Measurements from ENCODE around the gene TAGLN. TPM values are rescaled to one million over a fixed set of nuclear protein-coding genes. Genes with fewer than 3 reads are reported as not detected.
A peak's percentile ranks its signal among the peaks of the same experiment; 100 is the strongest.
"Not testable (repeated sequence)": the region's sequence is repeated elsewhere in the genome, so short reads cannot be mapped to it uniquely, and the experiment has no call there.

Gene TAGLN
- total RNA-seq, 1 donor: 3,614 TPM

DNA sequence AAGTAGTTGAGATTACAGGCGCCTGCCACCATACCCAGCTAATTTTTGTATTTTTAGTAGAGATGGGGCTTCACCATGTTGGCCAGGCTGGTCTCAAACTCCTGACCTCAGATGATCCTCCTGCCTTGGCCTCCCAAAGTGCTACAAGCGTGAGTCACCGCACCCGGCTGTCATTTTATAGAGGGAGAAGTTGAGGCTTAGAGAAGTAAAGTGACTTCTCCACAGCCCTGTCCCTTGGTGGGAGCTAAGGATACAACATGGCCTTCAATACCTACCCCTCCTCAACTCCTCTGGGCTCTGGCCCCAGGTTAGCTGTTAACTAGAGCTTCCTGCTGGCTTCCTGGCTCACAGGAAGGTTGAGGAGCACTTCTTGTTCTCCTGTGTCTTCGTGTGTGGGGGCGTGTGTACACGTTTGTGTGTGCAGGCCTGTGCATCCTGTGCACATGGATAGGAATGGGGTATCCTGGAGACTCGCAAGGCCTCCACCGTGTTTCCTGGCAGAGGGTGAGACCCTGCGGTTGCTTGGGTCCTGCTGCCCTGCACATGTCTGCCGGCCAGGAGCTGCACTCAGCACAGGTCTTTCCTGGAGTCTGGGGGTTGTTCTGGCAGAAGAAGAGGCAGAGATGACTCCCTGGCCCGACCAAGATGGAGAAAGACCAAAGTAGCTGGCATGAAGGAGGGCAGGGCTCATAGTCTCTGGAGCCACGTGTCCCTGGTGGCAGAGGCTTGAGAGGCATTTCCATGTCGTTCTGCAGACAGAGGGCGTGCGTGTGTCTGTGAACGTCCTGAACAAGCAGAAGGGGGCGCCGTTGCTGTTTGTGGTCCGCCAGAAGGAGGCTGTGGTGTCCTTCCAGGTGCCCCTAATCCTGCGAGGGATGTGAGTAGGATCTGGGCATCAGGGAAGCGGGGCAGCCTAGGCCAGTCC is 18.2 kb upstream of the TAGLN start:
- Histone ChIP-seq H3K27ac (ENCODE audit: low read depth, low read length) (peak overlapping the region; percentile 72), H2AFZ (ENCODE audit: low read length) (no peak overlapping the region), H3K79me2 (ENCODE audit: insufficient read depth, low read length) (peaks cover 10% of the 10 kb centered on the region), H3K4me3 (ENCODE audit: insufficient read depth, low read length) (peak overlapping the region; percentile 1), H3K4me2 (ENCODE audit: insufficient read depth, low read length) (peak overlapping the region; percentile 87), H3K4me1 (ENCODE audit: insufficient read depth, low read length) (peaks cover 27% of the 10 kb centered on the region), H4K20me1 (ENCODE audit: insufficient read depth, low read length) (no peaks in the 10 kb centered on the region), H3K36me3 (ENCODE audit: insufficient read depth, low read length) (peaks cover 33% of the 10 kb centered on the region), H3K27me3 (ENCODE audit: insufficient read depth, low read length) (no peaks in the 10 kb centered on the region), H3K9me3 (ENCODE audit: low read depth, low read length) (no peaks in the 10 kb centered on the region)
- TF ChIP-seq, protein P1, sequence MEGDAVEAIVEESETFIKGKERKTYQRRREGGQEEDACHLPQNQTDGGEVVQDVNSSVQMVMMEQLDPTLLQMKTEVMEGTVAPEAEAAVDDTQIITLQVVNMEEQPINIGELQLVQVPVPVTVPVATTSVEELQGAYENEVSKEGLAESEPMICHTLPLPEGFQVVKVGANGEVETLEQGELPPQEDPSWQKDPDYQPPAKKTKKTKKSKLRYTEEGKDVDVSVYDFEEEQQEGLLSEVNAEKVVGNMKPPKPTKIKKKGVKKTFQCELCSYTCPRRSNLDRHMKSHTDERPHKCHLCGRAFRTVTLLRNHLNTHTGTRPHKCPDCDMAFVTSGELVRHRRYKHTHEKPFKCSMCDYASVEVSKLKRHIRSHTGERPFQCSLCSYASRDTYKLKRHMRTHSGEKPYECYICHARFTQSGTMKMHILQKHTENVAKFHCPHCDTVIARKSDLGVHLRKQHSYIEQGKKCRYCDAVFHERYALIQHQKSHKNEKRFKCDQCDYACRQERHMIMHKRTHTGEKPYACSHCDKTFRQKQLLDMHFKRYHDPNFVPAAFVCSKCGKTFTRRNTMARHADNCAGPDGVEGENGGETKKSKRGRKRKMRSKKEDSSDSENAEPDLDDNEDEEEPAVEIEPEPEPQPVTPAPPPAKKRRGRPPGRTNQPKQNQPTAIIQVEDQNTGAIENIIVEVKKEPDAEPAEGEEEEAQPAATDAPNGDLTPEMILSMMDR (IDR thresholded peaks at IDR 0.05; ENCODE audit: extremely low read depth, low read depth, low read length): peak; percentile 68
- DNase-seq (ENCODE audit: insufficient read length, low spot score, missing footprints): peak; percentile 94

DNA sequence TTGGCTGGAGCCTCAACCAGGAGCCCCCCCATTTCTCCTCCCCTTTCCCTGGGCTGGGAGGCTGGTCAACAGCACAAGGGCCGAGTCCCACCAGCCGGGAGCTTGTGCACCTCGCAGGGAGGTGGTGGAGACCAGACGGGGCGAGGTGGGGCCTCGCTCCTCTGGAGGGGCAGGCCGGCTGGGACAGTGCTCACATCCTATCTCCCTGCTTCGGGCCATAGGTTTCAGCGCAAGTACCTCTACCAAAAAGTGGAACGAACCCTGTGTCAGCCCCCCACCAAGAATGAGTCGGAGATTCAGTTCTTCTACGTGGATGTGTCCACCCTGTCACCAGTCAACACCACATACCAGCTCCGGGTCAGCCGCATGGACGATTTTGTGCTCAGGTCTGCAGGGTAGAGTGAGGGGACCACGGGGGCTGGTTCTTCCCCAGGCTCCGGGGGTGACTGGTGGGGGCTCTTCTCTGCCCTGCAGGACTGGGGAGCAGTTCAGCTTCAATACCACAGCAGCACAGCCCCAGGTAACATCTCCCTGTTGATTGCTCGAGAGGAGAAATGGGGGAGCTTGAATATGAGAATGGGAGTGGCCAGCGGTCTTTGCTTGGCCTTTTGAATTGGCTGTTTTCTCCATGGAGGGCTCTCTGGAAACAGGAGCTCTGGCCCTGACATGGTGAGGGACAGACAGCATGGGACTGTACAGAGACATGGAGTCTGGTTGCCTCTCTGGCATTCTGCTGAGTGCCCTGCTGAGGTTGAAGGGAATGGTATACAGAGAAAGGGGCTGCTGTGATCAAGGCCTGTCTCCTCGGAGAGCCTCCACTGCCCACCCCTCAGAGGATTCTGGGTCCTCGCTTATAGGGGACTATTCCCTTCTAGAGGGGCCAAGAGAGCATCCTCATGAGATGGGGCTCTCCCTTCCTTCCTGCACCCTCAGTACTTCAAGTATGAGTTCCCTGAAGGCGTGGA is 17.3 kb upstream of the TAGLN start:
- peaks cover 37% of the 10 kb centered on the region for H3K36me3 ChIP-seq (ENCODE audit: insufficient read depth, low read length)
- no peaks in the 10 kb centered on the region for H3K9me3 ChIP-seq (ENCODE audit: low read depth, low read length)
- no peaks in the 10 kb centered on the region for H3K27me3 ChIP-seq (ENCODE audit: insufficient read depth, low read length)
- no peak overlapping the region for H3K4me2 ChIP-seq (ENCODE audit: insufficient read depth, low read length)
- H4K20me1 ChIP-seq (ENCODE audit: insufficient read depth, low read length): no peaks in the 10 kb centered on the region
- H3K4me3 ChIP-seq (ENCODE audit: insufficient read depth, low read length): no peak overlapping the region
- peaks cover 27% of the 10 kb centered on the region for H3K4me1 ChIP-seq (ENCODE audit: insufficient read depth, low read length)
- DNase-seq (ENCODE audit: insufficient read length, low spot score, missing footprints): peak; percentile 81
- TF ChIP-seq, protein P1 (IDR thresholded peaks at IDR 0.05; ENCODE audit: extremely low read depth, low read depth, low read length): no peak
- no peak overlapping the region for H3K27ac ChIP-seq (ENCODE audit: low read depth, low read length)
- H3K79me2 ChIP-seq (ENCODE audit: insufficient read depth, low read length): peaks cover 10% of the 10 kb centered on the region
- no peak overlapping the region for H2AFZ ChIP-seq (ENCODE audit: low read length)

DNA sequence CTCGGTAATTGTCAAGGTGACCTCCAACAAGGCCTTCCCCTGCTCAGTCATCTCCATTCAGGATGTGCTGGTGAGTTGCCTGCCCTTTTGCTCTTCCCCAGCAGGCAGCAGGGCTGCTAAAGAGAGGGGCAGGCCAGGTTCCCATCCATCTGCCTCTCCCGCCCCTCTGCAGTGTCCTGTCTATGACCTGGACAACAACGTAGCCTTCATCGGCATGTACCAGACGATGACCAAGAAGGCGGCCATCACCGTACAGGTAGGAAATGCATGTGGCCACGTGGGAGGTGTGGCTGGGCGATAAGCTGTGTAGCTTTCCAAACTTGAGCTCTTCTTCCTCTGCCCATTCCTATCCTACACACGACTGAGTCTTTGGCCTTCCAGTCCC is 16.6 kb upstream of the TAGLN start:
- H3K4me2 ChIP-seq (ENCODE audit: insufficient read depth, low read length): no peak overlapping the region
- no peaks in the 10 kb centered on the region for H3K9me3 ChIP-seq (ENCODE audit: low read depth, low read length)
- H3K36me3 ChIP-seq (ENCODE audit: insufficient read depth, low read length): peaks cover 38% of the 10 kb centered on the region
- H4K20me1 ChIP-seq (ENCODE audit: insufficient read depth, low read length): no peaks in the 10 kb centered on the region
- H2AFZ ChIP-seq (ENCODE audit: low read length): no peak overlapping the region
- no peaks in the 10 kb centered on the region for H3K27me3 ChIP-seq (ENCODE audit: insufficient read depth, low read length)
- no peak overlapping the region for H3K27ac ChIP-seq (ENCODE audit: low read depth, low read length)
- peak; percentile 47 for DNase-seq (ENCODE audit: insufficient read length, low spot score, missing footprints)
- peaks cover 10% of the 10 kb centered on the region for H3K79me2 ChIP-seq (ENCODE audit: insufficient read depth, low read length)
- TF ChIP-seq, protein P1 (IDR thresholded peaks at IDR 0.05; ENCODE audit: extremely low read depth, low read depth, low read length): no peak
- H3K4me3 ChIP-seq (ENCODE audit: insufficient read depth, low read length): no peak overlapping the region
- peaks cover 27% of the 10 kb centered on the region for H3K4me1 ChIP-seq (ENCODE audit: insufficient read depth, low read length)

DNA sequence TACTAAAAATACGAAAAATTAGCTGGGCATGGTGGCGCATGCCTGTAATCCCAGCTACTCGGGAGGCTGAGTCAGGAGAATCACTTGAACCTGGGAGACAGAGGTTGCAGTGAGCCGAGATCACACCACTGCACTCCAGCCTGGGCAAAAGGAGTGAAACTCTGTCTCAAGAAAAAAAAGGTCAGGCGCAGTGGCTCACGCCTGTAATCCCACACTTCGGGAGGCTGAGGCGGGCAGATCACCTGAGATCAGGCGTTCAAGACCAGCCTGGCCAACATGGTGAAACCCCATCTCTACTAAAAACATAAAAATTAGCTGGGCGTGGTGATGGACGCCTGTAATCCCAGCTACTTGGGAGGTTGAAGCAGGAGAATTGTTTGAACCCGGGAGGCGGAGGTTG is 16.0 kb upstream of the TAGLN start:
- H3K79me2 ChIP-seq (ENCODE audit: insufficient read depth, low read length): peaks cover 10% of the 10 kb centered on the region
- H3K9me3 ChIP-seq (ENCODE audit: low read depth, low read length); H2AFZ ChIP-seq (ENCODE audit: low read length); H3K27me3 ChIP-seq (ENCODE audit: insufficient read depth, low read length); H3K4me2 ChIP-seq (ENCODE audit: insufficient read depth, low read length); H3K27ac ChIP-seq (ENCODE audit: low read depth, low read length); DNase-seq (ENCODE audit: insufficient read length, low spot score, missing footprints); H3K4me3 ChIP-seq (ENCODE audit: insufficient read depth, low read length); H4K20me1 ChIP-seq (ENCODE audit: insufficient read depth, low read length): not testable (repeated sequence)
- H3K4me1 ChIP-seq (ENCODE audit: insufficient read depth, low read length): peaks cover 20% of the 10 kb centered on the region
- peaks cover 44% of the 10 kb centered on the region for H3K36me3 ChIP-seq (ENCODE audit: insufficient read depth, low read length)

Data from osteoblast (primary cell).